Stimulated activated CD8-positive, alpha-beta memory T cell treated with anti-CD3 and anti-CD28 coated beads, Interleukin-2, amount 100 ng/mL, for 1 hour (primary cell): ENCODE data around the gene COQ5.

Experiments used
- DNase-seq, 2 donors: peaks; one replicate each; pipeline ENCODE4 v3.0.0-alpha.2; 2020; ENCODE audit warnings: low read depth in 2 of 2

COQ5 gene

DNA sequence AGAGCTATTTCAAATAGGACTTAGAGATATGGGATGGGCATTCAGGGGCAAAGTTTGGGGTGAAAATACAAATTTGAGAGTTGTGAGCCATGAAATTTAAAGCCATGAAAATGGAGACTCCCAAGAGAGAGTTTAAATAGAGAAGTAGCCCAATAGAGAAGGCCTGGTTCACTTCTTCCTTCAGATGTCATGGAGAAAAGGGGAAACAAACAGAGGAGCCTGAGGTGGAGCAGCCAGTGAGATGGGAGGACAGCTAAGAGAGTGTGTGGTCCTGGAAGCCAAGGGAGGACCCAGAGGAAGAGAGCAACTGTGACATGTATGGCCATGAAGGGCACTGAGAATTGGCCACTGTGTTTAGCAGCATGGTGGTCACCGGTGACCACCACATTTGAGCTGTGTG lies 45.3 kb downstream of the COQ5 start:
- DNase-seq, result no peak

DNA sequence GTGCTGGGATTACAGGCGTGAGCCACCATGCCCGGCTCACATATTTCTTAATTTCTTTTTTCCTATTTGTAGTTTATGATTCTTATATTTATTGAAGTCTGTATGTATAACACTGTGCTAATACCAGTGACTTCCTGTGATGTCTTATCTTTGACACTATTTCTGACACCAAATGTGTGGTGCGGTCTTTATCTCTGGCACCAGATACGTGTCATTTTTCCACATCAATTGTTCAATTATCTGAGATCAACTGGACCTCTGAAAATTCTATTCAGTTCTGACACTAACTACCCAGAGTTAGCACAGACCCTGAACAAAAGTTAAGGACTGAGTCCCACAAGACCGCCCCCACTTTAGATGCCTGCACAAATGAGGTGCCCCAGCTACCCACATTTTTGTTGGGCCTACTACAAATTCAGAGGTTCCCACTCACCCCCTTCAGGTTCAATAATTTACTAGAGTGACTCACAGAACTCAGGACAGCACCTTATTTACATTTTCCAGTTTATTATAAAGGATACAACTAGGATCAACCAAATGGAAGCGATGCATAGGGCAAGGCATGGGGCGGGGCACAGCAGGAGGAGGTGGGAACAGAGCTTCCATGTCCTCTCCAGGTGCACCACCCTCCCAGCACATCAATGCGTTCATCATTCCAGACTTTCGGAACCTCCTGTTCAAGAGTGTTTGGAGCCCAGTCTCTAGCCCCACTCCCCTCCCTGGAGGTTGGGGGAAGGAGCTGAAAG lies 47.8 kb downstream of the COQ5 start:
- DNase-seq, result no peak

DNA sequence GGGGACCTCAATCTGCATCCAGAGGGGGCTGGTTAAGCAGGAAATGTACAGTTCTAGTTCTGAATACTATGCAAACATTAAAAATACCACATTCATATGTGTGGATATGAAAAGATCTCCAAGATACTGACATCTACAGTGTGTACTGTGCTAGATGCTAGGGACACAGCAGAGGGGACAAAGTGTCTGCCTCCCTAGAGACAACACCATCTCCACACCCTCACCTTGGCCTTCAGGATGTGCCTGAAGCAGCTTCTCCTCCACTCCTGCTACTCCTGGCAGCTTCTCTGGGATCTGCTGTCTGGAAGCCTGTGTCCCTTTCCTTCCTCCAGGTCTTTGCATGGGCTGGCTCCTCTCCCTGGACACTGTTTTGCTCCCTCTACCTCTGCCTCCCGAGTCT lies 48.7 kb downstream of the COQ5 start:
- DNase-seq, result no peak

DNA sequence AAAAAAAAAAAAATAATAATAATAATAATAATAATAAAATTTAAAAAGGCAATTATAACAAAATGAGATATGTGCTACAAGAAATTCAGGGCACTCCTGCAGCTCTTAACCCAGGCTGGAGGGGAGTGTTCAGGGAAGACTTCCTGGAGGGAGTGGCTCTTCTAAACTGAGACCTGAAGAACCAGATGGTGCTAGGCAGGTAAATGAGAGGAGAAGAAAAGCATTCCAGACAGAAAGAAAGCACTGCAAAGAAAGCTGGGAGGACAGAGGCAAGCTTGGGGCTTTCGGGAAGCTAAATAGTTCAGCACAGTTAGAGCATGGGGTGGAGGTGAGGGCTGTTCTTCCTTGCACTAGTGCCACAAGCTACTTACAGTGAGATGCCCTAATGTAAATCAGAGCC lies 49.5 kb downstream of the COQ5 start:
- DNase-seq, result no peak

DNA sequence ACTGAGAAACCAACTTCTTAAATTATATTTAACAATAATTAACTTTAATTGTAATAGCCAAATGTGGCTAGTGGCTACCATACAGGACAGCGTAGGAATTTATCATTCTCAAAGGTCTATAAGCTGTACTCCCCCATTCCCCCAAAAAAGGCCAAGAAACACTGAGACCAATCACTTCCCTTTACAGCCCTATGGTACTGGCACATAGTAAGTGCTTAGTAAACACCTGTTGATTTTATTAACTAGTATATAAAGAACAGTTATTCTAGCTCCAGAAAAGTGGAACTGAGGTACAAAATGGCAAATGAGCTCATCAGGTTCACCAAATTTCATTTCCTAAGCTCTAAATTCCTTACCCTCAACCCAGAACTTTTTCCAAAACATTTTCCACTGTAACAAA lies 53.3 kb downstream of the COQ5 start:
- DNase-seq, result no peak

DNA sequence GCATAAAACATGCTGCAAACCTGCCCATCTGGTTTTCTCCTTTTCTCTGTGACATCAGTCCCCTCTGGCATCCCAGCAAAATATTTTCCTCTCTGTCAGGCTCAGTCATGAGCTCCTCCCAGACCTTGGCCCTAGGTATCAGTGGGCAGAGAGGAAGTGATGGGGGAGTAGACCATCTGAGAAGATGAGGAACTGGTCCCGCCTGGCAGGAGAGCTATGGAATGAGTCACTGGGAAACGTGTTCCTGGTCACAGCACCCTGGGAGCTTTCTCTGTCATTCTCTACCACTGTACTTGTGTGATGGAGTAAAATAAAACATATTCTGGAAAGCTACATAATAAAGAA lies 54.4 kb downstream of the COQ5 start:
- no peak for DNase-seq

DNA sequence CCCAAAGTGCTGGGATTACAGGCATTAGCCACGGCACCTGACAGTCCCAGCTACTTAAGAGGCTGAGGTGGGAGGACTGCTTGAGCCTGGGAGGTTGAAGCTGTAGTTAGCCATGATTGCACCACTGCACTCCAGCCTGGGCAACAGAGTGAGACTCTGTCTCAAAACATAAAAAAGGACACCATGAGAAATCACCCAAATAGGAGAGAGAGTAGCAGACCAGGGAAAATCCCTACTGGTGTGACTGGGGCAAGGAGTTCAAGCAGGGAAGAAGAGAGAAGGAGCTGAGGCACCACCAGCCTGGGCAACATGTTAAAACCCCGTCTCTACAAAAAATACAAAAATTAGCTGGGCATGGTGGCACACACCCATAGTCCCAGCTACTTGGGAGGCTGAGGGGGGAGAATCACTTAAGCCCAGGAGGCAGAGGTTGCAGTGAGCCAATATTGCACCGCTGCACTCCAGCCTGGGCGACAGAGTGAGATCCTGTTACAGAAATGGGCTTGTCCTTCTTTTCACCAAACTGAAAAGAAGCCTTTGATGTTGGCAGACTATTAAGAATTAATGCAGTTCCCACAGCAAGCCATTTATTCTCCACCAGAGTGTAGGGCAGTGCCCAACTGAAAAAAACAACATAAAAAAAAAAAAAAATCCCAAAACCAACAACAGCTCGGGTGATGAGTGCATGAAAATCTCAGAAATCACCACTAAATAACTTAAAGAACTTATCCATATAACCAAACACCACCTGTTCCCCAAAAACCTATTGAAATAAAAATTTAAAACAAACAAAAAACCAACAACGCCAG lies 54.9 kb downstream of the COQ5 start:
- DNase-seq, result no peak

DNA sequence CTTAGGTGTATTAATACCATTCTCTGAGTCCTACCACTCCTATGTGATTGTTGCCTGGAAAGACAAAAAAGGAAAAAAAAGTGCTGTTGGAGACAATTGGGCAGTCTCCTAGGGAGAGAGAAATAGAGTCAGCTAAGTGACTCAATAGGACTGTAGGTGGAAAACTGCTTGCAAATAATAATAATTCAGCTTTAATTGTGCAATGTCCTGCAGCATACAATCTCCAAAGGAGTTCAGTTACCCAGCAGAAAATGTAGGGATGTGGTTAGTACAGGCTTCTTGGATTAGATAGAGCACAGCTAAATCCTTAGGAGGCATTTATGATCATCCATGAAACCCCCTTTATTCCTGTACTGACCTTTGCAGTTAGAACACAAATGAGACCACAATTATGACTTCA lies 56.4 kb downstream of the COQ5 start:
- DNase-seq, result no peak

DNA sequence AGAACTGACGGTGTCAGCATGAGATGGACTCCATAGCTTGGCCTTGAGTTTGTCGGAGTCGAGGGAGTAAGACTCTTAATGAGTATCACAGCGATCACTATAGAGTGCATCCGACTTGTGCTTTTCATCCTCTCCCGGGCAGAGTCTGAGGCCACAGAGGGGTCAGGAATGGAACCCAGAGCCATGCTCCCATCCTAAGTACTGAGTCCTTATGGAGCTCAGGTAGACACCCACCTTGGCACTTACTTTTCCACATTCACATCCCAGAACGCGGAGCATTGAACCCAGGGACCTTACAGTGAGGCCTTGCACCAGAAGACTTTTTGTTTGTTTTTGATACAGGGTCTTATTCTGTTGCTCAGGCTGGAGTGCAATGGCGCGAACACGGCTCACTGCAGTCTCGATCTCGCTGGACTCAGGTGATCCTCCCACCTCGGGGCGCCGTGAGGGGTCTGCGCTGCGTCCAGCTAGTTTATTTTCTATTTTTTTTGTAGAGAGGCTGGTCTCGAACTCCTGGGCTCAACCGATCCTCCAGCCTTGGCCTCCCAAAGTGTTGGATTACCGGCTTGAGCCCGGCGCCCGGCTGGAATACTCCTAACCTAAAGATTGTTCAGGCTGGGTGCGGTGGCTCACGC lies 58.7 kb downstream of the COQ5 start:
- DNase-seq, result no peak

DNA sequence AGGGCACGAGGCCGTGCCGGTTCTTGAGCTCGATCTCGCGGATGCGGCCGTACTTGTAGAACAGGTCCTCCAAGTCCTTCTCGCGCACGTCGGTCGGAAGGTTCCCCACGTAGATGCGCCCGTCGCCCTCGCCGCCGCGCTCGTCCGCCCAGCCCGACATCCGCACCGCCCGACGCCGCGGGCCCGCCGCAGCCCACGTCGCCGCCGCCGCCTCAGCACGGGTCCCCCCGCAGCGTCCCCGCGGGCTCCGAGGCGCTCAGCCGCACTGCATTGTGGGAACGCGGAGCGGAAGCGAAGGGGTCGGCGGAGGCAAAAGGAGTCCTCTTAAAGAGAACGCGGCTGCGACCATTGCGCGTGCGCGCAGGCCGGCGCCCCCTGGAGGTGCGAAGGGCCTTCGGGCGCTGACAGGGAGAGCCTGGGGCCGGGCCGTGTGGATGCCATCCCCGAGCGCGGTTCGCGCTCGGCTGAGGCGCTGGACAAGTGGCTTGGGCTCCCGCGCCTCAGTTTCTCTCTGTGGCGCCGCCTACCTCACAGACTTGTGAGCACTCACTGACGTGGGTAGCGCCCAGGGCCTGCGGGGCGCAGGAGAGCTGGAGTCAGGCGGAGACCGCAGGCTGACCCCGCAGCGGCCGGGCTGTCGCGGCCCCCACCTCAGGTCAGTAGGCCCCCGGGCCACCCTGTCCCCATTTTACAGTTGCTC lies 59.4 kb downstream of the COQ5 start, which contains the start of gene SRSF9:
Gene SRSF9 (minus strand): TSS at position 299 of the 700 bp plus-strand sequence. CDS start 139 bp downstream, at position 160.
- peak; percentile 92 to 95 for DNase-seq

DNA sequence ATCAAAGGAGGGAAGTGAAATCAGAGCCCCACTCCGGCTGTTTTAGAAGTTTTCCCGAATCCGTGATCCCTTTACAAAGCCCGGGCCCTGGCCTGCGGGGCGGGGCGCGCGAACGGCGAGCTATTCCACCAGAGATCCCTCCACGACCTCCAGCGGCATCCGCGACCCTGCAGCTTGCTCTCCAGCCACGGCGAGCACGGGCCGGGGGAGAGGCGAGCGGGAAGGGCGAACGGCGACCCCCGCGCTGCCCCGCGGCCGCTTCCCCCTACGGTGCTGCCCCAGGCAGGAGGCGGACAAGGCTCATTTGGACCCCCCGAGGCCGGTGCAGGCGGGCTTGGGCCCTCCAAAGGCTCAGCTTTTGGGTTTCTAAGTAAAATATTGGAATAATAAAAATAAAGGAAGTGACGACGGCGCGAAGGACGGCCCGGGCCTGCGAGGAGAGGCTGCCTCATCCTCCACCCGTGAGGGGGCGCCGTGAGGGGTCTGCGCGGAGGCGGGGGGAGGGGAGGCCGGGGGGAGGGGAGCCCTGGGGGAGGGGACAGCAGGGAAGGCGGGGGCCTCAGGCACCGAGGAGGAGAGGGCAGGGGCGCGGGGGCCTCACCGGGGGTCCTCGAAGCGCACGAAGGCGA lies 60.0 kb downstream of the COQ5 start:
- DNase-seq, result peak; percentile 27 to 33

DNA sequence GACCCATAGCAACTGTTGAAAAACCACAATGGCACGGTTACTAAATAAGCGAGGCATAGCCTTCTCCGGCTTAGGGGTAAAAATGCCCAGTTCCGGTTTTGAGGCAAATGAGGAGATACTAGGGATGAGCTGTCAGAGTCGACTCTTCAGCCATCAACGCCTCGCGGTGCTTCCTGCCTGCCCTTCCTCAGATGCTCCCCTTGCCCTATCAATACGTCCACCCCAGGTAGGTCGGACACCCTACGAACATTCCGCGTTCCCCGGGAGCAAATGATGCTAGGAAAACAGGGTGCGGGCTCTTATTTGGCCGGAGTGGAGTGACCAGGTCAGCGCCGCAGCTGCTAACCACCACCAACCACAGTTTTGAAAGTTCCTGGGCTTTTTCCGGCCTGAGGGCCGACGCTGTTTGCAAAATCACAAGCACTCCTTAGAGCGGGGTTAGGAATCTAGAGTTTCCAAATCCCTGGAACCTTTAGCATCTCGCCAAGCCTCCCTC lies 60.6 kb downstream of the COQ5 start:
- DNase-seq, result no peak

DNA sequence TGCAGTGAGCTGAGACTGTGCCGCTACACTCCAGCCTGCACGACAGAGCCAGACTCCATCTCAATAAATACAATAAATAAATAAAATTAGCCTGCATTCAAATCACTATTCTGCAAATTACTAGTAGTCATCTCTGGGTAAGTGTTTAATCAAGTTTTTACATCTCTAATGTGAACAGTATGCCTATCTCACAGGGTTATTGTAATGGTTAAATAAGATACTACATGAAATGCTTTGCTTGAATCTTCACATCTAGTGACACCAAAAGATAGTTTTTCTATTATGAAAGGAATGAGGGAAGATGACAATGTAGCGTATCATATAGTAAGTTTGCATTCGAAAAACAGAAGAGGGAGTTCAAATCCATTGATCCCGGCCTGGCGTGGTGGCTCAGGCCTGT lies 61.5 kb downstream of the COQ5 start:
- no peak for DNase-seq

DNA sequence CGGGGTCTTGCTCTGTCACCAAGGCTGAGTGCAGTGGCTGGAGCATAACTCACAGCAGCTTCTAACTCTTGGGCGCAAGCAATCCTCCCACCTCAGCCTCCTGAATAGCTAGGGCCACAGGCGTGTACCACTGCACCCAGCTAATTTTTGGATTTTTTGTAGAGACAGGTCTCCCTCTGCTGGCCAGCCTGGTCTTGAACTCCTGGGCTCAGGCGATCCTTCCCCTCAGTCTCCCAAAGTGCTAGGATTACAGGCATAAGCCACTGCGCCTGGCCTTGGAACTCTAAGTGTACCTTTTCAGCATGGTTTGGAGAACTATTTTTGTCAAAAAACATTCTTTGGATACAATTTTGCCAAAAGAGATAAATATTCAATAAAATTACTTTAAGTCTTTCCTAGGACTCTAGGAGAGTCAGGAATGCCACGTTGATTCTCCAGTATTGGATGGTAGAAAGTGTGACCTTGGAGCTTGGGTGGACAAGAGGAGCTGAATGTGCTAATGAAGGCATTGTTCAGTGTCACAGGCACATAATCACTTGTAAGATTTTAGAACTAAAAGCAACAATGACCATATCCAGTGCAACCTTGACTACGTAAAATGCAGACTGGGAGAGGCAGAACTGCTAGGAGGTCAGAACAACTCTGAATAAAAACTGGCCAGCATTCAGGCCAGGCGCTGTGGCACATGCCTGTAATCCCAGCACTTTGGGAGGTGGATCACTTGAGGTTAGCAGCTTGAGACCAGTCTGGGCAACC lies 62.2 kb downstream of the COQ5 start:
- DNase-seq, result peak in 1 of 2 donors; percentile 14

DNA sequence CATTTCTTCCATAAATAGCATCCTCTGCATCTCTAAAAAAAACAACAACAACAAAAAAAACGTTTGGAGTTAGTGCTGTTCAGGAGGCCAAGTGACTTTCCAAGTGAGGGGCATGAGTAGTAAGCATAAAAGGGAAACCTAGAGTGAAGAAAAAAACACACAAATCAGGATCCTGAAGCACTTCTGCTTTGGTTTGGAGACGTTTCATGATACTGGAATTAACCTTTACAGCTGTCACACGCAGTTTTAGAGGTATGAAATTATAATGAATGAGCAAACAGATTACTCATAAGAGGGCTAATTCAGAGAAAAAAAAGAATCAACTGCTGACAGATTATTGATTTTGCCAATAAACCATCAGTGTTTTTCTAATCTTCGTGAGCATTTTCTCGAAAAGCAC lies 63.2 kb downstream of the COQ5 start:
- DNase-seq, result no peak

DNA sequence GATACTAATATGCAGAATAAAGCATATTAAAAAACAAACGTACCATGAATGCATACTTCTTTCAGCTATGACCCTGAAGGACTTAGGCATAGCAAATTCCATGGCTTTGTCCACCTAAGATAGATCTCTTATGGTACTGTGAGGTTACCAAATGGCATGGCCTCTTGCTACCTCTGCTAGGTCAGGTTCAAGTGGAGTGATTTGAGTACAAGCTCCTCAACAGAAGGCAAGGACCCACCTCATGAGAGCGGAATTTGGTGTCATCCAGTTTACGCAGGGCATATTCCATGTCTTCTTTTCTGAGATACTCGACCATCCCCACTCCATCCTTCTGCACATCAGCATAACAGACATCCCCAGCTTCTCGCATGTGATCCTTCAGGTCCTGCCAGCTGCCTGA lies 65.2 kb downstream of the COQ5 start:
- no peak for DNase-seq

DNA sequence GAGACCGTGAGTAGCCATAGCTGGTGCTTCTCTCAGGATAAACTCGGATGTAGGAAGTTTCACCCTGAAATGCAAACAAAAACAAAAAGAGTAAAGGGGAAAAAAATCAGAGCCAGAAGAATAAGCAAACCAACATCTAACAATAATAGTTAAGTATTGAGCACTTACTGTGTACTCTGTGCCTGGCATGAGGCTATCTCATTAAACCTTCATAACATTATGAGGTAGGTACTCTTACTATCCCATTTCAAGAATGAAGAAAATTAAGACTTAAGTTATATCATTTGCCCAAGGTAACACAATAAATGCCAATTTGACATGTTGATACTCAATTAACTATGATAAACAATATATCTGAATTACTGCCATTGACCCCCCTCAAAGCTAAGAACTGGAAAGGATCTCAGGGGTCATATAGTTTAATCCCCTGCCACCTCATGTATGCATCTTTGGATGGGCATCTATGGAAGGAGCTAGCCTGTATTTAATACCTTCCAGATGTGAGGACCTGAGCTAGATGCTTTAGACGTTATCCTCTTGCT lies 66.8 kb downstream of the COQ5 start:
- no peak for DNase-seq

DNA sequence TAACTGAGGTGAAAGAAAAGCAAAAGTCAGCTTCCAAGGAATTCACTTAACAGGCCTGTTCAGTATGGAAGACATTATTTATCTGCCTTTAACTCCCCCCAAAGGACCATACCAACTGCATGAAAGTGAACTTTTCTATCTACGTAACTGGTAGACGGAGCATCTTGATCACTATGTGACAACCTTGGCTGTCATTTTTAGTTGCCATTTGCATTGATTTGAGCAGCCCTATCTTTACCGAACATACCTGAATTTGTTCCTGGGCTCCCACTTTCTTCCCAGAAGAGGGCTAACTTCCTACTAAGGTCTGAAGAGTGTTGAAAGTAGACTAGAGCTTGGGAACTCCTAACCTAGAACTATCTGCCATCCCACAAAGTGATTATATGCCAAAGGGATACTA lies 68.8 kb downstream of the COQ5 start:
- no peak for DNase-seq

DNA sequence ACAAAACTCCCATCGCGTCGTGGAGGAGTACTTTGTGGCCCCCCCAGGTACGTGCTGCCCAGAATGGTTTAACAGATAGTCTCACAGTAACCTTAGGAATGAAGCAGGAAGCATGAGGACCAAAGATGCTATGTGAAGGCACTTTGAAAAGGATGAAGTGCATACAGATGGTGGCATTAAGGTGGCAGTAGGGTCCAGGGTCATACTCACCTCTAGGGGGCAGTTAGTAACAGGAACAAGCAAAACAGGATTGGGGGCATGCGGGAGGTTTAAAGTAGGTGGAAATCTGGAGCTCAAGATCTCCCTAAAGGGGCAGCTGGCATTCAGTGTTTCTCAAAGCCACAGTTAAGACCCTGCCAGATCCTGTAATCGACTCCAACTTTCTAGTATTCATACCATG lies 71.8 kb downstream of the COQ5 start:
- DNase-seq, result no peak

DNA sequence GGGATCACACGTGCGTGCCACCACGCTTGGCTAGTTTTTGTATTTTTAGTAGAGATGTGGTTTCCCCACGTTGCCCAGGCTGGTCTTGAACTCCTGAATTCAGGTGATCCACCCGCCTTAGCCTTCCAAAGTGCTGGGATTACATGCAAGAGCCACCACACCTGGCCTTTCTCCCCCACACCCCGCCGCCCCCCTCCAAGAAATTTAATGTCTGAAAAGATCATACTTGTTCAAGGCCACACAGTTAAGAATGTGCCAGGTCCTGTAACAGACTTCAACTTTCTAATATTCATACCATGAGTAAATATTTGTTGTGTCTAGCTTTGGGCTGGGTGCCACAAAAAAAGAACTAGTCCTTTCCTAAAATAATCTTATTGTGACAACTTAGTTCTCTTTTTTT lies 73.7 kb downstream of the COQ5 start:
- no peak for DNase-seq

DNA sequence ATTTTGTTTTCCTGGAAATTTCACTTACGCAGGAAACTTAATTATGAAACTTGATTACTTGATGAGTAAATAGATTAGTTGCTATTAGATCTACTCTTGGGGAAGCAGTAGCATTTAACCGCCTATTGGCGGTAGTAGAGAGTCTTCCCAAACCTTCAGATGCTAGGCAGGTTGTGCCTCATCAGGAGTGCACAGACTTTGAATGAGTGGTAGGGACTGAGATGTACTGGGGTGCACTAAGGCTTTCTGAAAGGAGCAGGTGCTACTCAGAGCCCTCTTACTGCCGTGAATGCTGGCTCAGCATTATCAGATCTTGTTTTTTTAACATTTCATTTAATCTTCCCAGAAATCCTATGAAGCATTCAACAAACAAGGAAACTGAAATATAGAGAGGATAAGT lies 75.0 kb downstream of the COQ5 start:
- DNase-seq, result no peak
